ENCODE results near the gene ACP6.

DNA sequence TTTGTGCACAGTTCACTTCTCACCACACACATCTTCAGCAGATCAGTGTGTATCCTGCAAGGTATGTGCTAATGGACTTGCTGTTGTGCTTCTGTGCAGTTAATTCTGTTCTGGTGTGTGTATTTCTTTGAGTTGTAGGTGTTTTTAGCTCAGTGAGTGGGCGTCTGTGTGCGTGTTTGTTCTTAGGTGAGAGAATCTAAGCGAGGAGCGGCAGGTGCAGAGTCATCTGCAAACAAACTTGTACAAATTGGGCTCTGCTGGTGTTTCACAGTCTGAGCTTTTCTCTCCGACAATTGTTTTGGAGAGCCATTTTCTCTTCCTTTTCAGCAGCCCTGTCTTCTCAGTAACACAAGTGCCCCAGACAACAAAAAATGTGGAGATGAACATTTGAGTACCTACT, 43.6 kb downstream of the ACP6 start:
- no peak for TF ChIP-seq GATA2 (IDR thresholded peaks at IDR 0.05; ENCODE audit: low read depth, low read length)
- TF ChIP-seq GATA3 (IDR thresholded peaks at IDR 0.05; ENCODE audit: low read depth, low read length): no peak
